ENCODE results near the gene PDGFA.

Gene PDGFA

GRCh38 chr7:534075-534474 is 14.4 kb upstream of the PDGFA start:
- DNase-seq, result no peak

DNA sequence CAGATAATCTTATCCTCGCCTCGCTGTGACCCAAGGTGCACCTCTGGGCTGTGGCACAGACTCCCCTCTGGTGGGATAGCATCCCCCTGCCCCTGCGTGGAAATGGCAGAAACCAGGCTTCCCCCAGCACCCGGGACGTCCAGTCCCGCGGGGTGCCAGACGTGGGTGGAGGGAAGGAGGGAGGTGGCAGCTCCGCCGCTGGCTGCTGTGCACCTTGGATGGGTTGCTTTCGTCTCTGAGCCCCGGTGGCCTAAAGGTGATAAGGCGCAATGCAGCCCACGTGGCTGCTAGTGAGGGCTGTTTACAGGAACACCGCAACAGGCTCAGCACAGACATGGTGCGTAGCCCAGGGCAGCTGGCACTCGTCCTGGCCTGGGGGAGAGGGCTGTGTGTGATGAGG is 13.6 kb upstream of the PDGFA start:
- DNase-seq, result no peak

GRCh38 chr7:532379-533143 is 12.9 kb upstream of the PDGFA start:
- DNase-seq, result no peak

GRCh38 chr7:531777-532176 is 12.1 kb upstream of the PDGFA start:
- no peak for DNase-seq

- DNase-seq, result no peak
Observed at GRCh38 chr7:528451-528850, 8.8 kb upstream of the PDGFA start.

- no peak for DNase-seq
Observed at GRCh38 chr7:527723-528122, 8.1 kb upstream of the PDGFA start.

GRCh38 chr7:526460-527034 is 6.9 kb upstream of the PDGFA start:
- DNase-seq, result no peak

DNA sequence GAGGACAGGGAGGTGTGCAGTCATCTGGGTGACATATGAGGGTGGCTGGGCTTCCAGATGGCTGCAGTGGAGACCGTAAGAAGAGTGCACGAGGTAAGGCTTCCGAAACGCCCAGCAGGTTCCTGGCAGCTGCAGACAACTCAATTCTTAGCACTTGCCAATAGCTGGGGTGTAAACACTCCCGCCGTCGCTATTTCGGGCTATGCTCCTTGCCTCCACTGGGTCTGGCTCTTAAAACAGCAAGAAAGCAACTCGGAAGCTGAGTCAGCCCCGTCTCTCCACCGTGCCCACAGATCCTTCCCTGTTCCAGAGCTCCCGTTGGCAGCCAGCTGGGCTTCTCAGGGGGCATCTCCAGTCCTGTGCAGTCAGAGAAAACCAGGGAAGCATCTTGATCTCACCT is 6.1 kb upstream of the PDGFA start:
- DNase-seq, result no peak

DNA sequence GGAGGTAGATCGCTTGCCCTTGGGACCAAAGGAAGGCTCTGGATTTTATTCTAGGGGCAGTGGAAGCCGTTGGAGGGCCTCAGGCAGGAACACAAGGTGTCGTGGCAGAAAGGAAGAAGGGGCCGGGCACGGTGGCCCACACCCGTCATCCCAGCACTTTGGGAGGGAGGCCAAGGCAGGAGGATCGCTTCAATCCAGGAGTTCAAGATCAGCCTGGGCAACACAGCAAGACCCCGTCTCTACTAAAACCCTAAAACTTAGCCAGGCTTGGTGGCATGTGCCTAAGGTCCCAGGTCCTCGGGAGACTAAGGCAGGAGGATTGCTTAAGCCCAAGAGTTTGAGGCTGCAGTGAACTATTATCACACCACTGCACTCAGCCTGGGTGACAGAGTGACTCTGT is 5.2 kb upstream of the PDGFA start:
- DNase-seq, result no peak

DNA sequence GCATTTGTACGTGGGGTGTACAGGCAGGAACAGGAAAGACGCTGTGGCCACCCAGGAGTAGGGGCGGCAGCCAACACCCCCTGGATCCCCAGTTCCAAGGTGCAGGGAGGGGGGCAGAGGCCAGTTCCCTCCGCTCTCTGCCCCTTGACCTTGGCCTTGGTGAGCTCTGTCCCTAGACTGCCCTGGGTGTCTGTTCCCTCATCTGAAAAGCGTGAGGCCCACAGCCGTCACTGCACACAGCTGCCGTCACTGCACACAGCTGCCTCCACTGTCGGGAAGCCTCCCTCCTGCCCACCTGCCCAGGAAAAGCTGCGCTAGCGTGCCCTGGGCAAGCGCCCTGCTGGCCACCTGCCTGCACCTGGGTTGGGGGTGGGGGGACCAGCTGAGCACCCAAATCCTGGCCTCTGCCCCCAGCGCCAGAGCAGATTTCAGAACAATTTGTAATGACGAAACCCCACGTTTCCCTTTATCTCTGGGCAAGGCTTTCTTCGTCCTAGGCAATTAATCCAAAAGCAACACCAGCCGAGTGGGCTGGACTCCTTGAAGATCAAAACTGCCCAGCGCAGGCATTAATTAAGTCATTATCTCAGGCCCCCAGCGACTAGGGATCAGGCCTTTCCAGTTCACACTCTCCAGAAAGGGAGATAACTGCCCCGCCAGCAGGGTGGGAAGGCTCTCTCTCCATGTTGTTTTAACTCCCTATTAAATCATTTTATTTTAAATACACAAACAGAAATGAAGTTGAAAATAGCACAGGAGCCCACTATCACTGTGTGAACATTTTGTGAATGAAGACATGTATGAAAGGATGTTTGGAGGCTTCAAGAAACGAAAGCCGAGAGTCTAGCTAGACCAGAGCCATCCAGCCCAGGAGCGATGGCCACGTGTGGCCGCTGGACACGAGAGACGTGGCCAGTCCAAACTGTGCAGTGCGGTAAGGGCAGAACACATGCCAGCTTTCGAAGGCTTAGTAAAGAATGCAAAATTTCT is 4.0 kb upstream of the PDGFA start:
- DNase-seq, result no peak

- DNase-seq, result no peak
Observed at GRCh38 chr7:522951-523314, 3.3 kb upstream of the PDGFA start.

DNA sequence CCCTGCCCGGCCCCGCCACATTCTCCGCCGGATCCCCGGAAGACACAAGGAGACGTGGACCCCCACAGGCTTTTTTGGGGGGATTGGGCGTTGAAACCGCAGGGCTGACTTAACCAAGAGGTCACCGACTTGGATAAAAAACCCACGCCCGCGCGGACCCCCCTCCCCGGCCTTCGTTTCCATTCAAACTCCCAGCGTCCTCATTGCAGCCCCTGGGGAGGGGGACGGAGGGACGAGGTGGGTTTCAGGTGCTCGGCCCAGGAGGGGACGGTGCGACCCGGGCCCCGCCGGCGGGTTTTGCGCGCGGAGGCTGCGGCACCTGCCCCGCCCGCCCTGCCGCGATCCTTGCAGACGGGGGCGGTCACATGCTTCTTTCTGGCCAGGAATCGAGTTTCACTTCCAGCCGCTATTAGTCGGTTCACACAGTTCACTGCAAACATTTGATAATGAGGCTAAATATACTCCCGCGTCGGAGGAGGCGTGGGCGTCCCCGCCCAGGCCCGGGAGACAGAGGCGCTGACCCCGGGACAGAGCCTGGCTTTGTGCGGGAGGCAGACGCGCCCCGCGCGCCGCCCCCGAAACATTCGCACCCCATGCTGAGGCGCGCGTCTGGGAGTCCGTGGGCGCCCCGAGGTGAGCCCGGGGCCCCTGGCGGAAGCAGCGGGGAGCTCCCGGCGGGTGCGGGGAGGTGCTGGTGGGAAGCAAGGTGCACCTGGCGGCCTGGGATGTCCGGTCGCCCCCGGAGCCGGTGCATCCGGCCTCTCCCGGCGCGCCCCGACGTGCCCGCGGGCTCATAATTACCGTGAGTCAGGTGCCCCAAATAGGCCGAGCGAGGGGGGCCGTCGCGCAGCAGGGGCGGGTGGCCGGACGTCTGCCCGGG is 2.7 kb upstream of the PDGFA start:
- DNase-seq, result no peak

- no peak for DNase-seq
Observed at GRCh38 chr7:521221-522070, 1.8 kb upstream of the PDGFA start.

- DNase-seq, result no peak
Observed at GRCh38 chr7:520503-521161, 986 bp upstream of the PDGFA start.

DNA sequence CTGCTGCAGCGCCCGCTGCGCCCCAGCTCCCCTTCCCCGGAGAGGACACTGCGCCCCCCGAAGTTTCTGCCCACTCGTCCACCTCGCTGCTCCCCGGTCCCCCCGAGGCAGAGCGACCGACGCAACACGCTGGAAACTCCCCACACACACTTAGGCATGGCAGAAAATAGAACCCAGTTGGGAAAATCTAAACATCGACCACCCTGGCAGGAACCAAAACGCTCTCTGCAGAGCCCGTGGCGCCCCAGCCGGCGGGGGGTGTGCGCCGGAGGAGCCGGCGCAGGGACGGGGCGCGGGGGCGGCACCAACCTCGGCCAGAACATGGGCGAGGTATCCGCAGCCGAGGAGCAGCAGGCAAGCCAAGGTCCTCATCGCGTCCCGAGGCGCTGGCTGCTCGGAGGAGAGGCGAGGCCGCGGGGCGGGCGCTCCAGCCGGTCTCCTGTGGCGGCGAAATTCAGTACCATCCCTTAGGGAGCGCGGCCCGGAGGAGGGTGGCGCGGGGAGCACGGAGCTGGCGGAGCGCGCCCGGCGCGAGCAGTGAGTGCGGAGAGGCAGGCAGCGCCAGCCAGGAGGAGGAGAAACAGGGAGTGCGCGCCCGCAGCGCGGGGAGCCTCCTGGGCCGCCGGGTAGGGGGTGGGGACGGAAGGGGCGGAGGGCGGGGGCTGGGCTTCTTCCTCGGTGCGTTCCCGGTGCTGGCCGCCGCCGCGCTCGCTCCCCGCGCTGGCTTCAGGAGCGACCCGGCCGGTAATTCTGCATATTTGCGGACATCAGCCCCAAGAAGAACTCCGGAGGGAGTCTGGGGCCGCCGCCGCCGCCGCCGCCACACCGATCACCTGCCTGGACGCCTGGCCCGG is 789 bp downstream of the PDGFA start:
- peak; percentile 83 for DNase-seq

GRCh38 chr7:517774-518629 is 1.6 kb downstream of the PDGFA start:
- peak; percentile 76 for DNase-seq

- DNase-seq, result no peak
Observed at GRCh38 chr7:516606-517456, 2.8 kb downstream of the PDGFA start.

GRCh38 chr7:516216-516605 is 3.4 kb downstream of the PDGFA start:
- no peak for DNase-seq
